ENCODE data around the gene ZGLP1. TPM values are rescaled to one million over a fixed set of nuclear protein-coding genes. Genes with fewer than 3 reads are reported as not detected.

ZGLP1 gene
- total and polyA plus RNA-seq, 8 donors = 2.8 to 11.9 (median 6.9) TPM

- peaks cover 3 to 80% of the 10 kb centered on the region in 2 donors for H3K36me3 ChIP-seq
- TF ChIP-seq CTCF (IDR thresholded peaks at IDR 0.05) = no peak
Observed at GRCh38 chr19:10327793-10328192, 18.2 kb upstream of the ZGLP1 start.

GRCh38 chr19:10325732-10326131, 16.1 kb upstream of the ZGLP1 start:
- intact Hi-C loops (cut with DNase I) = no loop called here
- no peak overlapping the region for H3K4me3 ChIP-seq
- H3K4me1 ChIP-seq = no peaks in the 10 kb centered on the region
- H3K27me3 ChIP-seq = no peaks in the 10 kb centered on the region
- peaks cover 3 to 100% of the 10 kb centered on the region in 2 donors for H3K36me3 ChIP-seq
- no peak overlapping the region for H3K27ac ChIP-seq
- TF ChIP-seq CTCF (IDR thresholded peaks at IDR 0.05) = no peak
- DNase-seq = no peak
- no peaks in the 10 kb centered on the region for H3K9me3 ChIP-seq
- ATAC-seq = no peak

More at GRCh38 chr19:10327793-10328192, 18.2 kb upstream of the ZGLP1 start:
- Histone ChIP-seq H3K4me3 (no peak overlapping the region), H3K27ac (no peak overlapping the region), H3K9me3 (no peaks in the 10 kb centered on the region), H3K4me1 (peaks cover 8 to 15% of the 10 kb centered on the region in 2 donors), H3K27me3 (no peaks in the 10 kb centered on the region)
- DNase-seq = no peak
- no peak for ATAC-seq
- intact Hi-C loops (cut with DNase I) = no loop called here

GRCh38 chr19:10321874-10322835, 12.5 kb upstream of the ZGLP1 start:
- Histone ChIP-seq H3K4me1 (no peaks in the 10 kb centered on the region), H3K27ac (no peak overlapping the region), H3K27me3 (no peaks in the 10 kb centered on the region), H3K36me3 (peaks cover 3 to 100% of the 10 kb centered on the region in 2 donors), H3K9me3 (no peaks in the 10 kb centered on the region), H3K4me3 (no peak overlapping the region)
- intact Hi-C loops (cut with DNase I) = no loop called here
- ATAC-seq (no peak), DNase-seq (no peak)
- no peak for TF ChIP-seq CTCF (IDR thresholded peaks at IDR 0.05)

GRCh38 chr19:10321417-10321797, 11.8 kb upstream of the ZGLP1 start:
- Histone ChIP-seq H3K36me3 (peaks cover 3 to 100% of the 10 kb centered on the region in 2 donors), H3K27me3 (no peaks in the 10 kb centered on the region), H3K9me3 (no peaks in the 10 kb centered on the region), H3K4me3 (no peak overlapping the region), H3K4me1 (peaks cover 0 to under 1% of the 10 kb centered on the region in 2 donors), H3K27ac (no peak overlapping the region)
- no peak for TF ChIP-seq CTCF (IDR thresholded peaks at IDR 0.05)
- intact Hi-C loops (cut with DNase I) = no loop called here
- ATAC-seq = no peak
- DNase-seq = no peak

GRCh38 chr19:10320602-10321416, 11.2 kb upstream of the ZGLP1 start:
- DNase-seq = no peak
- H3K9me3 ChIP-seq = no peaks in the 10 kb centered on the region
- H3K27ac ChIP-seq = no peak overlapping the region
- H3K27me3 ChIP-seq = no peaks in the 10 kb centered on the region
- no peak for ATAC-seq
- peaks cover 4 to 6% of the 10 kb centered on the region in 2 donors for H3K4me1 ChIP-seq
- intact Hi-C loops (cut with DNase I) = no loop called here
- no peak overlapping the region for H3K4me3 ChIP-seq
- H3K36me3 ChIP-seq = peaks cover 3 to 98% of the 10 kb centered on the region in 2 donors
- TF ChIP-seq CTCF (IDR thresholded peaks at IDR 0.05) = no peak
